Peyer's patch (tissue), 4 donors: Measurements from ENCODE around the gene NEK8. TPM values are rescaled to one million over a fixed set of nuclear protein-coding genes. Genes with fewer than 3 reads are reported as not detected.
A peak's percentile ranks its signal among the peaks of the same experiment; 100 is the strongest.

ENCODE experiments used
- DNase-seq, 3 donors: peaks; one replicate each; pipeline ENCODE4 v3.0.0-alpha.2; 2017 to 2019
- H3K27ac ChIP-seq, 4 donors: fragments of 200-600 bp; sonication (generic); one replicate each; pipeline ENCODE4 v1.5.1; 2016 to 2019
- H3K27me3 ChIP-seq, 2 donors: fragments of 200-600 bp; sonication (generic); one replicate each; pipeline ENCODE4 v1.5.1; 2019
- H3K36me3 ChIP-seq, 3 donors: fragments of 200-600 bp; sonication (generic); one replicate each; pipeline ENCODE4 v1.5.1; 2016 to 2019
- H3K4me1 ChIP-seq, 4 donors: fragments of 200-600 bp; sonication (generic); one replicate each; pipeline ENCODE4 v1.5.1; 2016 to 2019
- H3K4me3 ChIP-seq, 4 donors: fragments of 200-600 bp; sonication (generic); 1 replicate in 3 of 4; 2 replicates in 1 of 4; pipeline ENCODE4 v1.5.1; 2016 to 2019; ENCODE audit warnings: mild to moderate bottlenecking in 1 of 4
- H3K9me3 ChIP-seq, 4 donors: fragments of 200-600 bp; sonication (generic); one replicate each; pipeline ENCODE4 v1.5.1; 2016 to 2019; ENCODE audit warnings: mild to moderate bottlenecking in 1 of 4
- CTCF ChIP-seq, 6 experiments: fragments of 450-650 bp in 4 of 6; fragments of 200-600 bp in 2 of 6; sonication (generic) in 1 of 6; IDR thresholded peaks; one replicate each; pipeline ENCODE4 v1.5.1; 2017 to 2019; ENCODE audit warnings: antibody characterized with exemption in 6 of 6, mild to moderate bottlenecking in 3 of 6, moderate library complexity in 1 of 6
- POLR2A ChIP-seq, 2 donors: fragments of 450-650 bp; IDR thresholded peaks; one replicate each; pipeline ENCODE4 v1.5.1; 2017; ENCODE audit warnings: antibody characterized with exemption in 2 of 2, mild to moderate bottlenecking in 2 of 2, moderate library complexity in 2 of 2
- total RNA-seq, 4 donors: library from RNA; depleted of rRNA; stranded (reverse); fragments of >200 nt; gene quantifications; one replicate each; pipeline ENCODE4 v1.1.0, GENCODE V29; 2016

The NEK8 gene
- total RNA-seq, 4 donors from 2014 or later, result 7.4 to 89.1 (median 14.0) TPM

- TF ChIP-seq CTCF (IDR thresholded peaks at IDR 0.05) (peak in 1 of 6 experiments; percentile 13), POLR2A (IDR thresholded peaks at IDR 0.05) (no peak)
- H3K27me3 ChIP-seq, result no peaks in the 10 kb centered on the region
- peaks cover 0 to 44% (median 7%) of the 10 kb centered on the region in 4 donors for H3K4me1 ChIP-seq
- H3K9me3 ChIP-seq, result no peaks in the 10 kb centered on the region
- H3K4me3 ChIP-seq, result no peak overlapping the region
- no peak overlapping the region for H3K27ac ChIP-seq
- DNase-seq, result no peak
- peaks cover 0 to 13% (median 0%) of the 10 kb centered on the region in 3 donors for H3K36me3 ChIP-seq
Measured at GRCh38 chr17:28714281-28714680, 14.3 kb upstream of the NEK8 start.

GRCh38 chr17:28715217-28715616, 13.4 kb upstream of the NEK8 start:
- no peak for DNase-seq
- H3K27me3 ChIP-seq, result no peaks in the 10 kb centered on the region
- peaks cover 0 to 35% (median 8%) of the 10 kb centered on the region in 4 donors for H3K4me1 ChIP-seq
- H3K9me3 ChIP-seq, result no peaks in the 10 kb centered on the region
- no peak for TF ChIP-seq POLR2A (IDR thresholded peaks at IDR 0.05)
- no peak for TF ChIP-seq CTCF (IDR thresholded peaks at IDR 0.05)
- H3K4me3 ChIP-seq, result no peak overlapping the region
- no peak overlapping the region for H3K27ac ChIP-seq
- peaks cover 0 to 13% (median 0%) of the 10 kb centered on the region in 3 donors for H3K36me3 ChIP-seq

GRCh38 chr17:28716740-28717577, 11.6 kb upstream of the NEK8 start:
- Histone ChIP-seq H3K27ac (peak overlapping the region; percentile 62 to 92 (median 90)), H3K4me1 (peaks cover 9 to 42% (median 19%) of the 10 kb centered on the region in 4 donors), H3K9me3 (no peaks in the 10 kb centered on the region), H3K27me3 (no peaks in the 10 kb centered on the region), H3K4me3 (peak overlapping the region; percentile 44 to 58 (median 52)), H3K36me3 (peaks cover 0 to 20% (median 0%) of the 10 kb centered on the region in 3 donors)
- no peak for DNase-seq
- TF ChIP-seq POLR2A (IDR thresholded peaks at IDR 0.05) (no peak), CTCF (IDR thresholded peaks at IDR 0.05) (no peak)

- Histone ChIP-seq H3K4me3 (peak within 1 kb of the TSS; percentile 44 to 58 (median 52)), H3K27ac (peak within 1 kb of the TSS; percentile 62 to 92 (median 90)), H3K36me3 (peaks cover 0 to 28% (median 0%) of the 10 kb centered on the region in 3 donors), H3K4me1 (peaks cover 9 to 38% (median 21%) of the 10 kb centered on the region in 4 donors), H3K9me3 (no peaks in the 10 kb centered on the region), H3K27me3 (no peaks in the 10 kb centered on the region)
- no peak for TF ChIP-seq CTCF (IDR thresholded peaks at IDR 0.05)
- no peak for TF ChIP-seq POLR2A (IDR thresholded peaks at IDR 0.05)
- peak in 2 of 3 donors; percentile 52 to 71 for DNase-seq
Measured at GRCh38 chr17:28717578-28718332, 10.8 kb upstream of the NEK8 start, which contains the start of gene RAB34. TSS of gene RAB34 (minus strand) at chr17:28717868. CDS start at chr17:28717266, 602 bp downstream.

- DNase-seq, result no peak
- TF ChIP-seq CTCF (IDR thresholded peaks at IDR 0.05) (no peak), POLR2A (IDR thresholded peaks at IDR 0.05) (no peak)
- Histone ChIP-seq H3K27me3 (no peaks in the 10 kb centered on the region), H3K36me3 (peaks cover 0 to 35% (median 0%) of the 10 kb centered on the region in 3 donors), H3K27ac (peak overlapping the region; percentile 62 to 92 (median 90)), H3K4me1 (peaks cover 9 to 38% (median 21%) of the 10 kb centered on the region in 4 donors), H3K9me3 (no peaks in the 10 kb centered on the region), H3K4me3 (peak overlapping the region in 3 of 4 donors; percentile 52 to 85 (median 58))
Measured at GRCh38 chr17:28718333-28719020, 10.1 kb upstream of the NEK8 start.
